A673 (cell line): ENCODE data around the gene KCTD8.
"Not testable (repeated sequence)": the region's sequence is repeated elsewhere in the genome, so short reads cannot be mapped to it uniquely, and the experiment has no call there.

ENCODE experiments used
- CTCF ChIP-seq: fragments of 300-800, 200-600 bp; sonication (generic); conservative IDR thresholded peaks from 2 replicates; pipeline ENCODE4 v1.5.1; 2017; ENCODE audit warnings: low read depth, mild to moderate bottlenecking, antibody characterized with exemption, low read length, moderate library complexity, mixed read lengths
- EZH2 ChIP-seq: fragments of 200-600 bp; sonication (generic); IDR thresholded peaks from 2 replicates; pipeline ENCODE4 v1.6.1; 2017; ENCODE audit warnings: borderline replicate concordance, low read depth, mild to moderate bottlenecking, mixed read lengths, antibody characterized with exemption, low read length; ENCODE audit not compliant: poor library complexity, severe bottlenecking

- not testable (repeated sequence) for TF ChIP-seq CTCF, EZH2
Measured at GRCh38 chr4:44181491-44182349, 266.9 kb downstream of the KCTD8 start.
